Upper lobe of left lung (tissue), 4 donors: ENCODE measurements around the gene UTP25.

Source experiments
- CTCF ChIP-seq, 6 experiments: fragments of 450-650 bp in 4 of 6; fragments of 200-600 bp in 2 of 6; sonication (generic) in 2 of 6; IDR thresholded peaks; one replicate each; pipeline ENCODE4 v1.5.1; 2016 to 2019; ENCODE audit warnings: antibody characterized with exemption in 6 of 6
- EP300 ChIP-seq, 4 donors: sonication (generic); formaldehyde crosslinking; IDR thresholded peaks; one replicate each; pipeline ENCODE4 v1.5.1; 2017; ENCODE audit warnings: antibody characterized with exemption in 4 of 4, control low read depth in 2 of 4
- POLR2A ChIP-seq, 4 donors: fragments of 450-650 bp; IDR thresholded peaks; one replicate each; pipeline ENCODE4 v1.5.1; 2016 to 2017; ENCODE audit warnings: antibody characterized with exemption in 4 of 4, mild to moderate bottlenecking in 2 of 4
- POLR2AphosphoS5 ChIP-seq, 2 donors: sonication (generic); formaldehyde crosslinking; IDR thresholded peaks; one replicate each; pipeline ENCODE4 v1.5.1; 2017; ENCODE audit warnings: antibody characterized with exemption in 2 of 2

- TF ChIP-seq CTCF (IDR thresholded peaks at IDR 0.05) (no peak), POLR2A (IDR thresholded peaks at IDR 0.05) (no peak), POLR2AphosphoS5 (IDR thresholded peaks at IDR 0.05) (no peak), EP300 (IDR thresholded peaks at IDR 0.05) (no peak)
Observed at GRCh38 chr1:209789245-209789644, 38.5 kb upstream of the UTP25 start.
